KMS-11 (cell line): ENCODE measurements around the gene RGL1.

ENCODE experiments used
- H2AFZ ChIP-seq: fragments of 200-600 bp; sonication (generic); 2 replicates; pipeline ENCODE4 v1.6.1; 2016; ENCODE audit warnings: antibody characterized with exemption, mixed run types, low read depth
- H3K27ac ChIP-seq: fragments of 200-600 bp; sonication (generic); 2 replicates; pipeline ENCODE4 v1.6.1; 2016; ENCODE audit warnings: mild to moderate bottlenecking, mixed run types
- H3K27me3 ChIP-seq: fragments of 200-600 bp; sonication (generic); 2 replicates; pipeline ENCODE4 v1.6.1; 2017; ENCODE audit warnings: mild to moderate bottlenecking, low read depth, mixed run types, moderate library complexity; ENCODE audit not compliant: insufficient read depth
- H3K36me3 ChIP-seq: fragments of 200-600 bp; sonication (generic); 2 replicates; pipeline ENCODE4 v1.6.1; 2017; ENCODE audit warnings: mild to moderate bottlenecking, mixed run types; ENCODE audit not compliant: insufficient read depth
- H3K4me1 ChIP-seq: fragments of 200-600 bp; sonication (generic); 2 replicates; pipeline ENCODE4 v1.6.1; 2016; ENCODE audit warnings: mild to moderate bottlenecking, low read depth, mixed run types; ENCODE audit not compliant: poor library complexity, severe bottlenecking
- H3K4me2 ChIP-seq: fragments of 200-600 bp; sonication (generic); 2 replicates; pipeline ENCODE4 v1.7.0; 2016; ENCODE audit warnings: mild to moderate bottlenecking, mixed run types
- H3K4me3 ChIP-seq: fragments of 200-600 bp; sonication (generic); IDR thresholded peaks from 2 replicates; pipeline ENCODE4 v1.6.1; 2017; ENCODE audit warnings: low read depth, low read length, mixed read lengths; ENCODE audit not compliant: insufficient read depth
- H3K79me2 ChIP-seq: fragments of 200-600 bp; sonication (generic); 2 replicates; pipeline ENCODE4 v1.6.1; 2016; ENCODE audit warnings: low read depth, mixed run types; ENCODE audit not compliant: insufficient read depth
- H3K9ac ChIP-seq: fragments of 200-600 bp; sonication (generic); 2 replicates; pipeline ENCODE4 v1.6.1; 2016; ENCODE audit warnings: mild to moderate bottlenecking, mixed run types
- H4K20me1 ChIP-seq: fragments of 200-600 bp; sonication (generic); 2 replicates; pipeline ENCODE4 v1.6.1; 2016; ENCODE audit warnings: mild to moderate bottlenecking, mixed run types; ENCODE audit not compliant: insufficient read depth
- CTCF ChIP-seq: fragments of 200-600 bp; sonication (generic); conservative IDR thresholded peaks from 2 replicates; pipeline ENCODE4 v1.6.1; 2017; ENCODE audit warnings: low read depth, mild to moderate bottlenecking, antibody characterized with exemption, low read length, moderate library complexity, mixed read lengths

Gene RGL1

GRCh38 chr1:183958958-183959357 lies 154.0 kb downstream of the RGL1 start:
- no peak for TF ChIP-seq CTCF
- Histone ChIP-seq H3K79me2 (no peaks in the 10 kb centered on the region), H3K4me1 (peaks cover 51% of the 10 kb centered on the region), H3K4me3 (no peak overlapping the region), H3K36me3 (no peaks in the 10 kb centered on the region), H3K27me3 (no peaks in the 10 kb centered on the region), H3K4me2 (no peak overlapping the region; the same call in 1 of the 2 replicates), H3K9ac (no peak overlapping the region), H3K27ac (no peak overlapping the region), H2AFZ (no peak overlapping the region), H4K20me1 (no peaks in the 10 kb centered on the region)

- no peak for TF ChIP-seq CTCF
- no peaks in the 10 kb centered on the region for H3K27me3 ChIP-seq
- H3K9ac ChIP-seq, result no peak overlapping the region
- H2AFZ ChIP-seq, result no peak overlapping the region
- H3K4me2 ChIP-seq, result no peak overlapping the region
- no peak overlapping the region for H3K4me3 ChIP-seq
- no peaks in the 10 kb centered on the region for H3K36me3 ChIP-seq
- no peaks in the 10 kb centered on the region for H4K20me1 ChIP-seq
- H3K4me1 ChIP-seq, result peaks cover 29% of the 10 kb centered on the region
- no peaks in the 10 kb centered on the region for H3K79me2 ChIP-seq
- no peak overlapping the region for H3K27ac ChIP-seq
These were observed 156.2 kb downstream of the RGL1 start for GRCh38 chr1:183961132-183961531.

GRCh38 chr1:183962903-183963302 lies 158.0 kb downstream of the RGL1 start:
- no peak for TF ChIP-seq CTCF
- Histone ChIP-seq H3K27me3 (no peaks in the 10 kb centered on the region), H3K79me2 (no peaks in the 10 kb centered on the region), H3K9ac (no peak overlapping the region), H2AFZ (no peak overlapping the region), H3K36me3 (no peaks in the 10 kb centered on the region), H4K20me1 (no peaks in the 10 kb centered on the region), H3K27ac (no peak overlapping the region), H3K4me2 (no peak overlapping the region), H3K4me3 (no peak overlapping the region), H3K4me1 (peaks cover 14% of the 10 kb centered on the region)

GRCh38 chr1:183965726-183966125 lies 160.8 kb downstream of the RGL1 start:
- Histone ChIP-seq H3K4me1 (no peaks in the 10 kb centered on the region), H3K36me3 (no peaks in the 10 kb centered on the region), H3K4me3 (no peak overlapping the region), H2AFZ (no peak overlapping the region), H3K79me2 (no peaks in the 10 kb centered on the region), H3K4me2 (no peak overlapping the region), H4K20me1 (no peaks in the 10 kb centered on the region), H3K9ac (no peak overlapping the region), H3K27ac (no peak overlapping the region), H3K27me3 (no peaks in the 10 kb centered on the region)
- no peak for TF ChIP-seq CTCF
